H9 (cell line): Measurements from ENCODE around the gene GATAD2B. TPM values are rescaled to one million over a fixed set of nuclear protein-coding genes. Genes with fewer than 3 reads are reported as not detected.

Source experiments
- DNase-seq: peaks from one replicate; pipeline ENCODE4 v3.0.0-alpha.2; 2017
- H2AFZ ChIP-seq: one replicate; pipeline ENCODE4 v1.6.1; 2013; ENCODE audit warnings: mild to moderate bottlenecking, low read length, control low read depth, moderate library complexity
- H2AK5ac ChIP-seq: 2 replicates; pipeline ENCODE4 v1.6.1; 2013; ENCODE audit warnings: low read length, control low read depth, mixed read lengths; ENCODE audit not compliant: insufficient read length
- H2BK120ac ChIP-seq: one replicate; pipeline ENCODE4 v1.6.1; 2013; ENCODE audit warnings: low read depth, mild to moderate bottlenecking, low read length, control low read depth, inconsistent platforms; ENCODE audit not compliant: poor library complexity, severe bottlenecking
- H2BK12ac ChIP-seq: 2 replicates; pipeline ENCODE4 v1.6.1; 2013; ENCODE audit warnings: low read length, control low read depth, mixed read lengths, low read depth; ENCODE audit not compliant: insufficient read length
- H2BK15ac ChIP-seq: 2 replicates; pipeline ENCODE4 v1.6.1; 2013; ENCODE audit warnings: low read depth, low read length, control low read depth
- H2BK20ac ChIP-seq: one replicate; pipeline ENCODE4 v1.6.1; 2013; ENCODE audit warnings: low read depth, mild to moderate bottlenecking, low read length, control low read depth, inconsistent platforms; ENCODE audit not compliant: poor library complexity, severe bottlenecking
- H2BK5ac ChIP-seq: 2 replicates; pipeline ENCODE4 v1.6.1; 2013; ENCODE audit warnings: low read length, control low read depth, mixed read lengths; ENCODE audit not compliant: insufficient read length
- H3K14ac ChIP-seq: 2 replicates; pipeline ENCODE4 v1.6.1; 2013; ENCODE audit warnings: low read length, control low read depth; ENCODE audit not compliant: insufficient read depth
- H3K18ac ChIP-seq: 2 replicates; pipeline ENCODE4 v1.6.1; 2013; ENCODE audit warnings: low read depth, mild to moderate bottlenecking, mixed read lengths, low read length, control low read depth; ENCODE audit not compliant: insufficient read length
- H3K23ac ChIP-seq: 2 replicates; pipeline ENCODE4 v1.6.1; 2013; ENCODE audit warnings: low read length, control low read depth, mixed read lengths, low read depth; ENCODE audit not compliant: insufficient read length
- H3K23me2 ChIP-seq: 2 replicates; pipeline ENCODE4 v1.6.1; 2013; ENCODE audit warnings: low read depth, mild to moderate bottlenecking, mixed read lengths, low read length, control low read depth; ENCODE audit not compliant: insufficient read length, poor library complexity, severe bottlenecking
- H3K27ac ChIP-seq: 2 replicates; pipeline ENCODE4 v1.5.1; 2013; ENCODE audit warnings: low read length, control low read depth, mixed read lengths, low read depth; ENCODE audit not compliant: insufficient read length
- H3K27me3 ChIP-seq: 2 replicates; pipeline ENCODE4 v1.6.1; 2013; ENCODE audit warnings: low read length, control low read depth, inconsistent platforms; ENCODE audit not compliant: insufficient read depth
- H3K4ac ChIP-seq: 2 replicates; pipeline ENCODE4 v1.6.1; 2013; ENCODE audit warnings: low read depth, mild to moderate bottlenecking, control low read depth, inconsistent platforms, low read length, moderate library complexity
- H3K4me1 ChIP-seq: 2 replicates; pipeline ENCODE4 v1.6.1; 2013; ENCODE audit warnings: low read length, control low read depth, inconsistent platforms; ENCODE audit not compliant: insufficient read depth
- H3K4me2 ChIP-seq: 2 replicates; pipeline ENCODE4 v1.6.1; 2013; ENCODE audit warnings: low read length, control low read depth, mixed read lengths; ENCODE audit not compliant: insufficient read length, insufficient read depth
- H3K56ac ChIP-seq: 2 replicates; pipeline ENCODE4 v1.6.1; 2013; ENCODE audit warnings: low read depth, mild to moderate bottlenecking, mixed read lengths, low read length, control low read depth; ENCODE audit not compliant: insufficient read length
- H3K79me1 ChIP-seq: 2 replicates; pipeline ENCODE4 v1.6.1; 2013; ENCODE audit warnings: low read depth, mild to moderate bottlenecking, moderate library complexity, low read length, control low read depth, inconsistent platforms; ENCODE audit not compliant: insufficient read depth, poor library complexity, severe bottlenecking
- H3K79me2 ChIP-seq: 2 replicates; pipeline ENCODE4 v1.6.1; 2013; ENCODE audit warnings: low read length, control low read depth, inconsistent platforms; ENCODE audit not compliant: insufficient read depth
- H3K9ac ChIP-seq: 2 replicates; pipeline ENCODE4 v1.6.1; 2013; ENCODE audit warnings: low read length, control low read depth, mixed read lengths; ENCODE audit not compliant: insufficient read length; ENCODE audit errors: extremely low read depth
- H3K9me3 ChIP-seq: one replicate; pipeline ENCODE4 v1.6.1; 2013; ENCODE audit warnings: low read depth, low read length, inconsistent platforms; ENCODE audit not compliant: control insufficient read depth
- H3T11ph ChIP-seq: one replicate; pipeline ENCODE4 v1.6.1; 2013; ENCODE audit warnings: mild to moderate bottlenecking, low read length, control low read depth, inconsistent platforms
- H4K20me1 ChIP-seq: one replicate; pipeline ENCODE4 v1.6.1; 2013; ENCODE audit not compliant: control insufficient read depth, insufficient read length, insufficient read depth
- H4K5ac ChIP-seq: 2 replicates; pipeline ENCODE4 v1.6.1; 2013; ENCODE audit warnings: low read depth, mild to moderate bottlenecking, mixed read lengths, low read length, control low read depth; ENCODE audit not compliant: insufficient read length
- H4K8ac ChIP-seq: replicated peaks from 2 replicates; pipeline ENCODE4 v1.6.1; 2013; ENCODE audit warnings: low read length, control low read depth, mixed read lengths, low read depth; ENCODE audit not compliant: insufficient read length
- H4K91ac ChIP-seq: 2 replicates; pipeline ENCODE4 v1.6.1; 2013; ENCODE audit warnings: low read depth, mild to moderate bottlenecking, moderate library complexity, mixed read lengths, low read length, control low read depth; ENCODE audit not compliant: insufficient read length
- H3K27ac Mint-ChIP-seq, 3 experiments: 2 replicates in 2 of 3; 3 replicates in 1 of 3; pipeline ENCODE4 v1.8.0; 2020 to 2021; ENCODE audit warnings: mixed read lengths in 3 of 3, mild to moderate bottlenecking in 1 of 3, moderate library complexity in 1 of 3
- H3K27me3 Mint-ChIP-seq: 2 replicates; pipeline ENCODE4 v1.8.0; 2021; ENCODE audit warnings: low read depth, mild to moderate bottlenecking, moderate library complexity, mixed read lengths
- H3K36me3 Mint-ChIP-seq, 3 experiments: 2 replicates in 2 of 3; 3 replicates in 1 of 3; pipeline ENCODE4 v1.8.0; 2020 to 2021; ENCODE audit warnings: low read depth in 3 of 3, mixed read lengths in 3 of 3; ENCODE audit not compliant: insufficient read depth in 1 of 3
- H3K4me1 Mint-ChIP-seq, 2 experiments: 2 replicates each; pipeline ENCODE4 v1.8.0; 2020; ENCODE audit warnings: mixed read lengths in 2 of 2
- H3K4me3 Mint-ChIP-seq, 2 experiments: 2 replicates in 1 of 2; 3 replicates in 1 of 2; pipeline ENCODE4 v1.8.0; 2020 to 2021; ENCODE audit warnings: mild to moderate bottlenecking in 2 of 2, mixed read lengths in 2 of 2, moderate library complexity in 1 of 2
- H3K9me3 Mint-ChIP-seq, 2 experiments: 2 replicates in 1 of 2; 3 replicates in 1 of 2; pipeline ENCODE4 v1.8.0; 2020; ENCODE audit warnings: mild to moderate bottlenecking in 2 of 2, mixed read lengths in 2 of 2, moderate library complexity in 1 of 2
- WGBS: extraction: QIAGEN DNeasy Blood & Tissue Kit; methylation state at CpG from one replicate; pipeline ENCODE4 v1.1.7; 2013; ENCODE audit warnings: missing lambda C conversion rate, low lambda C conversion rate, mixed read lengths; ENCODE audit not compliant: insufficient read length; ENCODE audit errors: extremely low coverage; 5-methylcytosine and 5-hydroxymethylcytosine counted together
- total RNA-seq: library from RNA; stranded (reverse); gene quantifications from 2 replicates; pipeline ENCODE4 v1.2.1, GENCODE V29; 2021
- TF ChIP-seq, protein P1 (sequence below): fragments of 200-600 bp; sonication (generic); conservative IDR thresholded peaks from 3 replicates; pipeline ENCODE4 v1.8.0; 2021; ENCODE audit warnings: antibody characterized with exemption, mild to moderate bottlenecking

The GATAD2B gene
- total RNA-seq, 1 experiment from 2014 or later = 44.1 TPM

DNA sequence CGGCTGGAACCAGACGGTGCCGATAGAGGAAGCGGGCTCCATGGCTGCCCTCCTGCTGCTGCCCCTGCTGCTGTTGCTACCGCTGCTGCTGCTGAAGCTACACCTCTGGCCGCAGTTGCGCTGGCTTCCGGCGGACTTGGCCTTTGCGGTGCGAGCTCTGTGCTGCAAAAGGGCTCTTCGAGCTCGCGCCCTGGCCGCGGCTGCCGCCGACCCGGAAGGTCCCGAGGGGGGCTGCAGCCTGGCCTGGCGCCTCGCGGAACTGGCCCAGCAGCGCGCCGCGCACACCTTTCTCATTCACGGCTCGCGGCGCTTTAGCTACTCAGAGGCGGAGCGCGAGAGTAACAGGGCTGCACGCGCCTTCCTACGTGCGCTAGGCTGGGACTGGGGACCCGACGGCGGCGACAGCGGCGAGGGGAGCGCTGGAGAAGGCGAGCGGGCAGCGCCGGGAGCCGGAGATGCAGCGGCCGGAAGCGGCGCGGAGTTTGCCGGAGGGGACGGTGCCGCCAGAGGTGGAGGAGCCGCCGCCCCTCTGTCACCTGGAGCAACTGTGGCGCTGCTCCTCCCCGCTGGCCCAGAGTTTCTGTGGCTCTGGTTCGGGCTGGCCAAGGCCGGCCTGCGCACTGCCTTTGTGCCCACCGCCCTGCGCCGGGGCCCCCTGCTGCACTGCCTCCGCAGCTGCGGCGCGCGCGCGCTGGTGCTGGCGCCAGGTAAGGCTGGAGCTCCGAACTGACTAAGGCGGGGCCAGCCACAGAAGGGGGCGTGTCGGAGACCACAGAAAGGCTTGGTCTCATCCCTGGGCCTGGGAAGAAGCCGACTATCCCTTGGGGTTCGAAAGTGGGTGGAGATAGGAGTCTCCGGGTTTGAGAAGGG is 147.1 kb downstream of the GATAD2B start:
- no peak overlapping the region for H2BK5ac ChIP-seq
- H4K91ac ChIP-seq = no peak overlapping the region
- WGBS = no CpG with 5 or more reads among the region's 83 CpGs
- peaks cover 33 to 41% of the 10 kb centered on the region in 2 experiments for H3K4me1 Mint-ChIP-seq
- H3K14ac ChIP-seq = peak overlapping the region; percentile 88
- peak overlapping the region; percentile 77 to 91 (median 79); a peak in 4 of 7 replicates for H3K27ac Mint-ChIP-seq
- peak overlapping the region; percentile 71 for H3K9ac ChIP-seq
- H3K27ac ChIP-seq = peak overlapping the region; percentile 7
- peaks cover 10% of the 10 kb centered on the region for H3K23me2 ChIP-seq
- peaks cover 13 to 59% (median 46%) of the 10 kb centered on the region in 3 experiments; a peak in 6 of 7 replicates for H3K36me3 Mint-ChIP-seq
- no peak overlapping the region for H3K23ac ChIP-seq
- H3T11ph ChIP-seq = no peak overlapping the region
- H3K4me3 Mint-ChIP-seq = peak overlapping the region; percentile 83 to 89
- peak overlapping the region; percentile 78 for H3K18ac ChIP-seq
- H4K8ac ChIP-seq = no peak overlapping the region
- DNase-seq = peak; percentile 95
- H3K27me3 ChIP-seq = no peaks in the 10 kb centered on the region
- H3K27me3 Mint-ChIP-seq = no peaks in the 10 kb centered on the region
- H2BK15ac ChIP-seq = no peak overlapping the region
- no peak overlapping the region for H2BK120ac ChIP-seq
- H2AK5ac ChIP-seq = no peak overlapping the region
- no peak overlapping the region for H4K5ac ChIP-seq
- H3K79me2 ChIP-seq = no peaks in the 10 kb centered on the region
- no peaks in the 10 kb centered on the region for H3K79me1 ChIP-seq
- H3K56ac ChIP-seq = no peak overlapping the region
- TF ChIP-seq, protein P1, sequence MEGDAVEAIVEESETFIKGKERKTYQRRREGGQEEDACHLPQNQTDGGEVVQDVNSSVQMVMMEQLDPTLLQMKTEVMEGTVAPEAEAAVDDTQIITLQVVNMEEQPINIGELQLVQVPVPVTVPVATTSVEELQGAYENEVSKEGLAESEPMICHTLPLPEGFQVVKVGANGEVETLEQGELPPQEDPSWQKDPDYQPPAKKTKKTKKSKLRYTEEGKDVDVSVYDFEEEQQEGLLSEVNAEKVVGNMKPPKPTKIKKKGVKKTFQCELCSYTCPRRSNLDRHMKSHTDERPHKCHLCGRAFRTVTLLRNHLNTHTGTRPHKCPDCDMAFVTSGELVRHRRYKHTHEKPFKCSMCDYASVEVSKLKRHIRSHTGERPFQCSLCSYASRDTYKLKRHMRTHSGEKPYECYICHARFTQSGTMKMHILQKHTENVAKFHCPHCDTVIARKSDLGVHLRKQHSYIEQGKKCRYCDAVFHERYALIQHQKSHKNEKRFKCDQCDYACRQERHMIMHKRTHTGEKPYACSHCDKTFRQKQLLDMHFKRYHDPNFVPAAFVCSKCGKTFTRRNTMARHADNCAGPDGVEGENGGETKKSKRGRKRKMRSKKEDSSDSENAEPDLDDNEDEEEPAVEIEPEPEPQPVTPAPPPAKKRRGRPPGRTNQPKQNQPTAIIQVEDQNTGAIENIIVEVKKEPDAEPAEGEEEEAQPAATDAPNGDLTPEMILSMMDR = no peak
- H3K9me3 Mint-ChIP-seq = no peaks in the 10 kb centered on the region
- H3K4ac ChIP-seq = no peak overlapping the region
- peak overlapping the region; percentile 74 for H3K4me2 ChIP-seq
- no peak overlapping the region for H2BK20ac ChIP-seq
- no peak overlapping the region for H2BK12ac ChIP-seq
- no peaks in the 10 kb centered on the region for H4K20me1 ChIP-seq
- no peaks in the 10 kb centered on the region for H3K9me3 ChIP-seq
- H3K4me1 ChIP-seq = peaks cover 3% of the 10 kb centered on the region; the same call in 1 of the 2 replicates
- no peak overlapping the region for H2AFZ ChIP-seq
